Fibroblast of peridontal ligament (primary cell): ENCODE measurements around the gene MUC4.
"Not testable (repeated sequence)": the region's sequence is repeated elsewhere in the genome, so short reads cannot be mapped to it uniquely, and the experiment has no call there.

ENCODE experiments used
- DNase-seq: peaks from one replicate; pipeline ENCODE4 v3.0.0-alpha.2; 2010; ENCODE audit errors: extremely low read depth

MUC4 gene

GRCh38 chr3:195835791-195836190 is 24.1 kb upstream of the MUC4 start:
- no peak for DNase-seq

- DNase-seq = no peak
Measured at GRCh38 chr3:195834675-195835583, 23.2 kb upstream of the MUC4 start.

GRCh38 chr3:195829897-195830254 is 18.1 kb upstream of the MUC4 start:
- DNase-seq = no peak

DNA sequence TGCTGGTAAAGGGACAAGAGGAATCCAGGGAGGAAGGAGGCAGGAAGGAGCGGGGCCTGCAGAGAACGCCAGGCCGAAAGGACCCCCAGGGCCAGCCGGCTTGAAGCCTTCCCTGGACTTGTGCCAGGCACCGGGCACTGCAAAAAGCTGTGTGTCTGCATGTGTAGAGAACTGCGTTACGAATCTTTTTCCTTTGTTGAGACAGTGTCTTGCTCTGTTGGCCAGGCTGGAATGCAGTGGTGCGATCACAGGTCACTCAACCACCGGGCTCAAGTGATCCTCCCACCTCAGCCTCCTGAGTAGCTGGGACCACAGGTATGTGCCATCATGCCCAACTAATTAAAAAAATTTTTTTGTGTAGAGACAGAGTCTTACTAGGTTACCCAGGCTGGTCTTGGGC is 17.0 kb upstream of the MUC4 start:
- no peak for DNase-seq

- DNase-seq = no peak
Measured at GRCh38 chr3:195825857-195826804, 14.4 kb upstream of the MUC4 start.

- DNase-seq = no peak
Measured at GRCh38 chr3:195825191-195825588, 13.5 kb upstream of the MUC4 start.

- DNase-seq = not testable (repeated sequence)
Measured at GRCh38 chr3:195824425-195825190, 12.9 kb upstream of the MUC4 start.

DNA sequence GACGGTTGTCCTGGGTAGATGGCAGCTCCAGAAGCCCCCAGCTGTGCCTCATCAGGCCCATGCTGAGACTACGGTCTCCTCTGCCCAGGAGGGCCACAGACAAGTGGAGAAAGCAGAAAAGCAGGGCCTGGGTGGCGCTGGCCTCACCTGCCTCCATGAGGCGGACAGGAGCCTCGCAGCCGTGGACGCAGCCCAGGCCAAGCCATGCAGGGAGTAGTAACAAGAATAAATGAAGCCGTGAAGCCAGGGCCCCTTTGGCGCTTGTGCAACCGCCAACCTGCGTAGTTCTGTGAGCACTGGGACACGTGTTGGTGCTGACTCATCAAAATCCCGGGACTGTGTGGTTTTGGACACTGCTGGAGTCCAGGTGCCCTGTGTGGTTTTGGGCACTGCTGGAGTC is 12.3 kb upstream of the MUC4 start:
- DNase-seq = no peak

DNA sequence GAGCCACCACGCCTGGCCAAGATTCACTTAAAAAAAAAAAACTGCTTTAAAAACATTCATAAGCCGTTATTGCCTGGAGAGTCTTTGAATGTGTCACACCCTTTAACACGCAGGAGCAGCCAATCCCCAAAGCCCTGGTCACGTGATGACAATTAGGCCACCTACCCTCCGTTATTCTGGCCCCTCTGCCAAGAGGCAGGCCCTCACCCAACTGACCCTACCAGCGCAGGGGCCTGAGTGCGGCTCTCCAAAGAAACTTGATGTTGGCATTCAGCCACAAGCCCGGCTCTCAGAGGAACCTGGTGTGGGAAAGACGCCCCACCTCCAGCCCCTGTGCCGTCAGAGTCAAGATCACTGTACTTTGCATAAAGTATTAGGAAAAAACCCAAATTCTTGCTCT is 11.6 kb upstream of the MUC4 start:
- no peak for DNase-seq

- DNase-seq = no peak
Measured at GRCh38 chr3:195822131-195822696, 10.5 kb upstream of the MUC4 start.

DNA sequence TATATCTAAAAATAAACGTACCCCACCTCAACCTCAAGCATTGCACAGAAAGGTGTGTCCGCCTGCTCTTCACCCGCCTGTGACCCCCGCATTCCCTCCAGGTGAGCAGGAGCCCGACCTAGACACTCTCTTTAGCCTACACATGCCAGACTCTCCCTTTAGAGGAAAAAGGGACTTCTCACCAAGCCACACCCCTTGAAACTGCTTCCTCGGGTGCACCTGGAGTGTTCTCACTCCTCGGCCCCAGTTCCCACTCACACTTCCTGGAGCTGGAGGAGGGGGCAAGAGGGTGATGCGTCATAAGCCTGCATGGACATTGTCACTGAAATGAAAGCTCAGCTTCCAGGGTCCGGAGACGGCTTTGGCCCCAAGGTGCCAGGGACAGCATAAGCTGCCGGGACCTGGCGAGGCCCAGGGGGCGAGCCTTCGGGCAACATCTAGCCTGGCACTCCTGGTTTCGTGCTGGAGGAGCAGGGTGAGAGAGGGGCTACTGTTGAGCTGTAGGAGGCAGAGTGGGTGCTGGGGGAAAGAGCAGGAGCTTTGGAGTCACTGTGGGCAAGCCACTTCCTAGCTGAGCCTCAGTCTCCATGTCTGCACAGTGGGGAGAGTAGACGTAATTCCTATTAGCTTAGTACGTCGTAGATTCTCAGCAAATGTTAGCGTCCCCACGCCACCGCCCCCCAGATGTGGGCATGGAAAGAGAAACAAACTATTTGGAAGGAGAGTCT is 9.8 kb upstream of the MUC4 start:
- no peak for DNase-seq

DNA sequence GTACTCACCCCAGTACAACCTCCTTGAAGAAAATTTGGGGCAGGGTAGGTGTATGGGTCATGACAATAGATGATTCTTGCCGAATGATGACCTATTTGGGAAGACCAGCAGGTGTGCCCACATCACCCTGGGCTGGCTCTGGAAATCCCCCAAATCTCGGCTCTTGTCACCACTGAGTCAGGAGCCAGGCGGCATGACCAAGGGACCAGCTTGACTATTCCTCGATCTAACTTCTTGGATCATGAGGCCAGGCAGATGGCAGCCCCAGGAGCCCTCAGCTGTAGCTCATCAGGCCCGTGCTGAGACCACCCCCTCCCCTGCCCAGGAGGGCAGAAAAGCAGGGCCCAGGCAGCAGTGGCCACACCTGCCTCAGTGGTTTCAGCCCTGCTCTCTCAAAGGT is 9.2 kb upstream of the MUC4 start:
- no peak for DNase-seq

DNA sequence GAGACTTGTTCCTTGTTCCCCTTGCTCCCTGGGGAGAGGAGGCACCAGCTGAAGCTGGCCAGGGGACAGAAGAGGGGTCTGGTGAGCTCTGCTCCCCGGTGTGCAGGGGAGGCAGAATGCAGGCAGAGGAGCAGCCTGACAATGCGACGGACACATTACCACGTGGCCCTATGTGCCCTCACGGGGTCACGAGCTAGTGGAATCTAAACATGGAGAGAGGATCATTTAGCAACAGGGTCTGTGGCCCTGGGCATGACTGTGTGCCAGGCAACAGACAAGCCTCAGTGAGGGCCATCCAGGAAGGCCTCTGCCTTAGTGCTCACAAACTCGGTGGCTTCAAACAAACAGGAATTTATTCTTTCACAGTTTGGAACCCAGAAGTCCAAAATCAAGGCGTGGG is 8.5 kb upstream of the MUC4 start:
- no peak for DNase-seq

GRCh38 chr3:195818301-195818700 is 6.6 kb upstream of the MUC4 start:
- no peak for DNase-seq

GRCh38 chr3:195817578-195818135 is 5.9 kb upstream of the MUC4 start:
- DNase-seq = no peak

DNA sequence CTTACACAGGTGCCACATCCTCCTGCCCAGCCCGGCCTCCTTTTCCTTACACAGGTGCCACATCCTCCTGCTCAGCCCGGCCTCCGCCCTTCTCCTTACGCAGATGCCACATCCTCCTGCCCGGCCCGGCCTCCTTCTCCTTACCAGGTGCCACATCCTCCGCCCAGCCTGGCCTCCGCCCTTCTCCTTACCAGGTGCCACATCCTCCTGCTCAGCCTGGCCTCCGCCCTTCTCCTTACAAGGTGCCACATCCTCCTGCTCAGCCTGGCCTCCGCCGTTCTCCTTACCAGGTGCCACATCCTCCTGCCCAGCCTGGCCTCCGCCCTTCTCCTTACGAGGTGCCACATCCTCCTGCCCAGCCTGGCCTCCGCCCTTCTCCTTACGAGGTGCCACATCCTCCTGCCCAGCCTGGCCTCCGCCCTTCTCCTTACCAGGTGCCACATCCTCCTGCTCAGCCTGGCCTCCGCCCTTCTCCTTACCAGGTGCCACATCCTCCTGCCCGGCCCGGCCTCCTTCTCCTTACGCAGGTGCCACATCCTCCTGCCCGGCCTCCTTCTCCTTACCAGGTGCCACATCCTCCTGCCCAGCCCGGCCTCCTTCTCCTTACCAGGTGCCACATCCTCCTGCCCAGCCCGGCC is 4.7 kb upstream of the MUC4 start:
- DNase-seq = not testable (repeated sequence)

DNA sequence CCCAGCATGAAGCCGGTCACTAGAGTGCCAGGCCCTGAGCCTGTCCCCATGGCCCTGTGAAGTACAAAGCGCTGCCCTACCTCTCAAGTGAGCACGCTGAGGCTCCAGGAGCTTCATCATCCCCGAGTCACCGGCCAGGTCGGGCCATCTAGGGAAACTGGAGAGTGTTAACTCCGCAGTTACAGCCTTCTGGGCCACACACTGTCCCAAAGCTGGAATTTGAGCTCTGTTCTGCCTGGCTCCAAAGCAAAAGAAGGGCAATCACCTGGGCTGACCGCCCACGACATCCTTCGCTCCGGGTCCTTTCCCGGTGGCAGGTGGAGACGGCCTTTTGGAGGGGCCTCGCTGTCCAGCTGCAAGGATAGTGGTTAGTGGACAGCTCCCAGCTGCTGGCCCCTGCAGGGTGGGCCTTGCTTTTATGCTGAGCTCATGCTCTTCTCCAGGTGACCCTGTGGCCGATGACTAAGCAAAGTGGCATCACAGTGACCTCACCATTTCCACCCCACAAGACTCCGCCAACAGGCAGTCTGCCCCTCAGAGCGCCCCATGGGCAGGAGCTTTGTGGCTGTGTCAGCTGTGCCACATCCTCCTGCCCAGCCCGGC is 3.5 kb upstream of the MUC4 start:
- no peak for DNase-seq

GRCh38 chr3:195813916-195814640 is 2.3 kb upstream of the MUC4 start:
- DNase-seq = no peak

- DNase-seq = no peak
Measured at GRCh38 chr3:195812366-195812765, 637 bp upstream of the MUC4 start.
